Eye (tissue), 1 donor: ENCODE measurements around the gene PALLD.

Experiments used
- DNase-seq: peaks from one replicate; pipeline ENCODE4 v3.0.0-alpha.2; 2015

The PALLD gene

GRCh38 chr4:168562041-168562571 is 65.3 kb downstream of the PALLD start:
- no peak for DNase-seq

GRCh38 chr4:168564023-168564422 is 67.2 kb downstream of the PALLD start:
- DNase-seq, result no peak

- no peak for DNase-seq
Observed at GRCh38 chr4:168565130-168565529, 68.3 kb downstream of the PALLD start.

- no peak for DNase-seq
Observed at GRCh38 chr4:168566726-168567125, 69.9 kb downstream of the PALLD start.

- peak; percentile 67 for DNase-seq
Observed at GRCh38 chr4:168569066-168569930, 72.4 kb downstream of the PALLD start.

GRCh38 chr4:168569931-168570276 is 73.1 kb downstream of the PALLD start:
- no peak for DNase-seq

- DNase-seq, result peak; percentile 56
Observed at GRCh38 chr4:168570466-168570865, 73.6 kb downstream of the PALLD start.

- DNase-seq, result no peak
Observed at GRCh38 chr4:168572002-168572401, 75.2 kb downstream of the PALLD start.

GRCh38 chr4:168573870-168574269 is 77.0 kb downstream of the PALLD start:
- DNase-seq, result peak; percentile 11

GRCh38 chr4:168574581-168575295 is 77.9 kb downstream of the PALLD start:
- DNase-seq, result no peak

- no peak for DNase-seq
Observed at GRCh38 chr4:168575473-168575872, 78.6 kb downstream of the PALLD start.

- no peak for DNase-seq
Observed at GRCh38 chr4:168577624-168578023, 80.8 kb downstream of the PALLD start.

GRCh38 chr4:168580228-168580627 is 83.4 kb downstream of the PALLD start:
- no peak for DNase-seq

GRCh38 chr4:168584321-168584771 is 87.5 kb downstream of the PALLD start:
- no peak for DNase-seq

- DNase-seq, result peak; percentile 87
Observed at GRCh38 chr4:168585168-168586091, 88.6 kb downstream of the PALLD start.

- no peak for DNase-seq
Observed at GRCh38 chr4:168586926-168587325, 90.1 kb downstream of the PALLD start.

- peak; percentile 16 for DNase-seq
Observed at GRCh38 chr4:168587411-168588125, 90.7 kb downstream of the PALLD start.

GRCh38 chr4:168588916-168589531 is 92.2 kb downstream of the PALLD start:
- peak; percentile 35 for DNase-seq

- DNase-seq, result no peak
Observed at GRCh38 chr4:168592676-168593075, 95.8 kb downstream of the PALLD start.

GRCh38 chr4:168593399-168593798 is 96.5 kb downstream of the PALLD start:
- no peak for DNase-seq

- DNase-seq, result no peak
Observed at GRCh38 chr4:168594121-168594520, 97.3 kb downstream of the PALLD start.

GRCh38 chr4:168598191-168598590 is 101.3 kb downstream of the PALLD start:
- DNase-seq, result no peak
